Osteoblast (primary cell): Measurements from ENCODE around the gene TRIM33. TPM values are rescaled to one million over a fixed set of nuclear protein-coding genes. Genes with fewer than 3 reads are reported as not detected.

Source experiments
- DNase-seq: peaks from one replicate; pipeline ENCODE4 v3.0.0; 2011; ENCODE audit warnings: low spot score, mixed read lengths; ENCODE audit not compliant: insufficient read length; ENCODE audit errors: missing footprints
- H2AFZ ChIP-seq: 2 replicates; pipeline ENCODE4 v1.6.0; 2011; ENCODE audit warnings: mild to moderate bottlenecking, low read length
- H3K27ac ChIP-seq: 2 replicates; pipeline ENCODE4 v1.5.1; 2011; ENCODE audit warnings: mild to moderate bottlenecking, low read depth, low read length, moderate library complexity
- H3K27me3 ChIP-seq: 2 replicates; pipeline ENCODE4 v1.6.0; 2012; ENCODE audit warnings: mild to moderate bottlenecking, control low read depth, inconsistent platforms, low read length, moderate library complexity; ENCODE audit not compliant: insufficient read depth
- H3K36me3 ChIP-seq: 2 replicates; pipeline ENCODE4 v1.5.1; 2011; ENCODE audit warnings: mild to moderate bottlenecking, low read length, control low read depth, moderate library complexity; ENCODE audit not compliant: insufficient read depth
- H3K4me1 ChIP-seq: 2 replicates; pipeline ENCODE4 v1.5.1; 2011; ENCODE audit warnings: mild to moderate bottlenecking, low read length, control low read depth, moderate library complexity; ENCODE audit not compliant: insufficient read depth
- H3K4me2 ChIP-seq: 2 replicates; pipeline ENCODE4 v1.6.0; 2011; ENCODE audit warnings: mild to moderate bottlenecking, low read length; ENCODE audit not compliant: insufficient read depth
- H3K4me3 ChIP-seq: fragments of 200-600 bp; sonication (generic); 3 replicates; pipeline ENCODE4 v1.5.1; 2012; ENCODE audit warnings: mild to moderate bottlenecking, low read length, inconsistent platforms; ENCODE audit not compliant: insufficient read depth
- H3K79me2 ChIP-seq: 2 replicates; pipeline ENCODE4 v1.6.0; 2012; ENCODE audit warnings: mild to moderate bottlenecking, low read length, control low read depth, inconsistent platforms; ENCODE audit not compliant: insufficient read depth
- H3K9me3 ChIP-seq: 2 replicates; pipeline ENCODE4 v1.5.1; 2011; ENCODE audit warnings: low read depth, low read length, control low read depth
- H4K20me1 ChIP-seq: 2 replicates; pipeline ENCODE4 v1.6.0; 2012; ENCODE audit warnings: mild to moderate bottlenecking, low read length, control low read depth; ENCODE audit not compliant: insufficient read depth
- CTCF ChIP-seq: IDR thresholded peaks from 2 replicates; pipeline ENCODE4 v1.5.1; 2011; ENCODE audit warnings: mild to moderate bottlenecking, low read depth, low read length, moderate library complexity; ENCODE audit errors: extremely low read depth
- total RNA-seq: library from RNA; depleted of rRNA; stranded (reverse); fragments of >200 nt; gene quantifications from 2 replicates; pipeline ENCODE4 v1.2.3, GENCODE V29; 2012

Gene TRIM33
- total RNA-seq, 1 donor, result 43.1 TPM

- Histone ChIP-seq H4K20me1 (no peaks in the 10 kb centered on the region), H2AFZ (no peak overlapping the region), H3K4me3 (no peak overlapping the region), H3K36me3 (no peaks in the 10 kb centered on the region), H3K79me2 (no peaks in the 10 kb centered on the region), H3K4me2 (no peak overlapping the region), H3K4me1 (no peaks in the 10 kb centered on the region), H3K9me3 (no peaks in the 10 kb centered on the region), H3K27ac (no peak overlapping the region), H3K27me3 (no peaks in the 10 kb centered on the region)
- TF ChIP-seq CTCF, result no peak
- no peak for DNase-seq
Measured at GRCh38 chr1:114552106-114552639, 41.2 kb upstream of the TRIM33 start.

DNA sequence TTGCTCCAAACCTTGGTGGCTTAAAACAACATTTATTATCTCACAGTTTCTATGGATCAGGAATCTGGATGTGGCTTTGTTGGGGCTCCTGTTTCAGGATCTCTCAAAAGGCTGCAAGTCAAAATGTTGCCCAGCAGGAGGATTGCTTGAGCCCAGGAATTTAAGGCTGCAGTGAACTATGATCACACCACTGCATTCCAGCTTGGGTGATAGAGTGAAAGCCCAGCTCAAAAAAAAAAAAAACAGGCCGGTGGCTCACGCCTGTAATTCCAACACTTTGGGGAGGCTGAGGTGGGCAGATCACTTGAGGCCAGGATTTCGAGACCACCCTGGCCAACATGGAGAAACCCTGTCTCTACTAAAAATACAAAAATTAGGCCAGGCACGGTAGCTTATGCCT lies 40.4 kb upstream of the TRIM33 start:
- Histone ChIP-seq H3K79me2 (no peaks in the 10 kb centered on the region), H3K27me3 (no peaks in the 10 kb centered on the region), H3K4me3 (no peak overlapping the region), H2AFZ (no peak overlapping the region), H4K20me1 (no peaks in the 10 kb centered on the region), H3K36me3 (no peaks in the 10 kb centered on the region), H3K9me3 (no peaks in the 10 kb centered on the region), H3K4me2 (no peak overlapping the region), H3K27ac (no peak overlapping the region), H3K4me1 (no peaks in the 10 kb centered on the region)
- TF ChIP-seq CTCF, result no peak
- DNase-seq, result no peak

- H3K36me3 ChIP-seq, result no peaks in the 10 kb centered on the region
- no peaks in the 10 kb centered on the region for H3K4me1 ChIP-seq
- no peak overlapping the region for H3K4me2 ChIP-seq
- H3K27me3 ChIP-seq, result no peaks in the 10 kb centered on the region
- TF ChIP-seq CTCF, result no peak
- no peak for DNase-seq
- no peak overlapping the region for H3K27ac ChIP-seq
- no peak overlapping the region for H2AFZ ChIP-seq
- no peaks in the 10 kb centered on the region for H3K79me2 ChIP-seq
- no peak overlapping the region for H3K4me3 ChIP-seq
- H4K20me1 ChIP-seq, result no peaks in the 10 kb centered on the region
- no peaks in the 10 kb centered on the region for H3K9me3 ChIP-seq
Measured at GRCh38 chr1:114550336-114550735, 39.3 kb upstream of the TRIM33 start.

GRCh38 chr1:114549137-114549536 lies 38.1 kb upstream of the TRIM33 start:
- Histone ChIP-seq H3K4me3 (no peak overlapping the region), H3K27me3 (no peaks in the 10 kb centered on the region), H3K4me2 (no peak overlapping the region), H3K79me2 (no peaks in the 10 kb centered on the region), H2AFZ (no peak overlapping the region), H3K9me3 (no peaks in the 10 kb centered on the region), H3K4me1 (no peaks in the 10 kb centered on the region), H3K27ac (no peak overlapping the region), H3K36me3 (no peaks in the 10 kb centered on the region), H4K20me1 (no peaks in the 10 kb centered on the region)
- TF ChIP-seq CTCF, result no peak
- no peak for DNase-seq
